Keratinocyte (primary cell): ENCODE data around the gene PRKCG. TPM values are rescaled to one million over a fixed set of nuclear protein-coding genes. Genes with fewer than 3 reads are reported as not detected.

ENCODE experiments used
- DNase-seq: peaks from one replicate; pipeline ENCODE4 v3.0.0-alpha.2; 2011; ENCODE audit warnings: low read depth, missing footprints, low spot score
- FAIRE-seq: peaks from 2 replicates; lab custom pipeline; 2011; peaks lifted over from hg19 to GRCh38; lab: Jason Lieb, UNC
- H2AFZ ChIP-seq: 2 replicates; pipeline ENCODE4 v1.6.0; 2012; ENCODE audit warnings: low read length, control low read depth, inconsistent platforms; ENCODE audit not compliant: control insufficient read depth
- H3K27ac ChIP-seq: 2 replicates; pipeline ENCODE4 v1.5.1; 2011; ENCODE audit warnings: low read length; ENCODE audit not compliant: control insufficient read depth, insufficient read depth
- H3K27me3 ChIP-seq: 3 replicates; pipeline ENCODE4 v1.6.0; 2011; ENCODE audit warnings: low read length; ENCODE audit not compliant: control insufficient read depth, insufficient read depth; ENCODE audit errors: extremely low read depth
- H3K36me3 ChIP-seq, 2 experiments: 2 replicates in 1 of 2; 3 replicates in 1 of 2; pipeline ENCODE4 v1.5.1; 2011; ENCODE audit warnings: low read length in 2 of 2, mild to moderate bottlenecking in 1 of 2; ENCODE audit not compliant: control insufficient read depth in 2 of 2, insufficient read depth in 2 of 2; ENCODE audit errors: extremely low read depth in 1 of 2
- H3K4me1 ChIP-seq: 3 replicates; pipeline ENCODE4 v1.5.1; 2011; ENCODE audit warnings: low read length; ENCODE audit not compliant: control insufficient read depth, insufficient read depth; ENCODE audit errors: extremely low read depth
- H3K4me2 ChIP-seq: 3 replicates; pipeline ENCODE4 v1.6.0; 2011; ENCODE audit warnings: low read depth, low read length; ENCODE audit not compliant: control insufficient read depth, insufficient read depth; ENCODE audit errors: extremely low read depth
- H3K4me3 ChIP-seq, 3 experiments: fragments of 200-600 bp in 1 of 3; sonication (generic) in 1 of 3; 2 replicates in 2 of 3; 3 replicates in 1 of 3; pipeline ENCODE4 v1.5.1; 2011 to 2016; ENCODE audit warnings: low read length in 3 of 3, mild to moderate bottlenecking in 3 of 3, control low read depth in 2 of 3, inconsistent platforms in 1 of 3, low read depth in 1 of 3, mixed read lengths in 1 of 3, mixed run types in 1 of 3, moderate library complexity in 1 of 3; ENCODE audit not compliant: control insufficient read depth in 2 of 3, insufficient read depth in 2 of 3; ENCODE audit errors: extremely low read depth in 1 of 3
- H3K79me2 ChIP-seq: 2 replicates; pipeline ENCODE4 v1.6.0; 2012; ENCODE audit warnings: low read length; ENCODE audit not compliant: control insufficient read depth, insufficient read depth
- H3K9ac ChIP-seq: 3 replicates; pipeline ENCODE4 v1.6.0; 2011; ENCODE audit warnings: low read length; ENCODE audit not compliant: control insufficient read depth, insufficient read depth; ENCODE audit errors: extremely low read depth
- H3K9me1 ChIP-seq: 3 replicates; pipeline ENCODE4 v1.6.0; 2011; ENCODE audit warnings: low read length; ENCODE audit not compliant: control insufficient read depth, insufficient read depth; ENCODE audit errors: extremely low read depth
- H3K9me3 ChIP-seq: 2 replicates; pipeline ENCODE4 v1.5.1; 2012; ENCODE audit warnings: low read depth, low read length; ENCODE audit not compliant: control insufficient read depth
- H4K20me1 ChIP-seq: 3 replicates; pipeline ENCODE4 v1.6.0; 2011; ENCODE audit warnings: low read length; ENCODE audit not compliant: control insufficient read depth, insufficient read depth; ENCODE audit errors: extremely low read depth
- CTCF ChIP-seq, 3 experiments: IDR thresholded peaks in 1 of 3; conservative IDR thresholded peaks in 1 of 3; optimal IDR thresholded peaks in 1 of 3; 2 replicates in 2 of 3; 3 replicates in 1 of 3; pipeline versions ENCODE3 to v1.5.1; 2011; ENCODE audit warnings: low read length in 3 of 3, mild to moderate bottlenecking in 3 of 3, moderate library complexity in 2 of 3, control low read depth in 1 of 3, inconsistent platforms in 1 of 3; ENCODE audit not compliant: insufficient read depth in 2 of 3; ENCODE audit errors: extremely low read depth in 1 of 3
- EZH2 ChIP-seq: IDR thresholded peaks from one replicate; pipeline ENCODE4 v1.6.1; 2012; ENCODE audit warnings: inconsistent platforms, mild to moderate bottlenecking, low read length, moderate library complexity
- dilution Hi-C: fragments of 300-500 bp; cut with MboI; formaldehyde crosslinking; loops from one replicate; pipeline ENCODE4 v1.7.0; 2020; ENCODE audit warnings: low sequenced_read_pairs; ENCODE audit not compliant: extremely low pct_ligation_motif_present
- polyA plus RNA-seq, 5 experiments: library from polyadenylated mRNA; depleted of rRNA in 3 of 5; stranded (reverse) in 3 of 5; stranded (forward) in 1 of 5; unstranded in 1 of 5; fragments of >200 nt; gene quantifications; 1 replicate in 1 of 5; 2 replicates in 3 of 5; 3 replicates in 1 of 5; pipeline versions ENCODE4 v1.2.1 to v1.2.3, GENCODE V29; 2011 to 2012; ENCODE audit warnings: missing spikeins in 2 of 5, low read depth in 1 of 5, low replicate concordance in 1 of 5

PRKCG gene
- polyA plus RNA-seq, 1 donor (not counting 4 experiments of a cell fraction or from before 2014, with no cell fraction given): not detected

DNA sequence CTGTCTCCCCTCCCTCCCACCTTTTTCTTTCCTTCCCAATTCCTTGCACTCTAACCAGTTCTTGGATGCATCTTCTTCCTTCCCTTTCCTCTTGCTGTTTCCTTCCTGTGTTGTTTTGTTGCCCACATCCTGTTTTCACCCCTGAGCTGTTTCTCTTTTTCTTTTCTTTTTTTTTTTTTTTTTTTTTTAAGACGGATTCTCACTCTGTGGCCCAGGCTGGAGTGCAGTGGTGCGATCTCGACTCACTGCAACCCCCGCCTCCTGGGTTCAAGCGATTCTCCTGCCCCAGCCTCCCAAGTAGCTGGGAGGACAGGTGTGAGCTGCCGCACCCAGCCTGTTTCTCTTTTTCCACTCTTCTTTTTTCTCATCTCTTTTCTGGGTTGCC lies 7.4 kb upstream of the PRKCG start:
- no peaks in the 10 kb centered on the region for H3K9me1 ChIP-seq
- DNase-seq (no peak), FAIRE-seq (no peak)
- H2AFZ ChIP-seq: no peak overlapping the region
- no peaks in the 10 kb centered on the region for H4K20me1 ChIP-seq
- peaks cover 10% of the 10 kb centered on the region in 2 experiments for H3K36me3 ChIP-seq
- dilution Hi-C loops: no loop called here
- H3K9ac ChIP-seq: no peak overlapping the region
- H3K27ac ChIP-seq: no peak overlapping the region
- H3K79me2 ChIP-seq: no peaks in the 10 kb centered on the region
- no peak overlapping the region for H3K4me3 ChIP-seq
- no peak overlapping the region for H3K4me2 ChIP-seq
- TF ChIP-seq CTCF (optimal IDR thresholded peaks at IDR 0.05 in 1 of 3, IDR thresholded peaks at IDR 0.05 in 1 of 3, conservative IDR thresholded peaks at IDR 0.05 in 1 of 3; ENCODE audit: extremely low read depth in 1 of 3, insufficient read depth in 2 of 3, low read length in 3 of 3) (no peak), EZH2 (no peak)
- no peaks in the 10 kb centered on the region for H3K9me3 ChIP-seq
- H3K4me1 ChIP-seq: peaks cover 6% of the 10 kb centered on the region
- no peaks in the 10 kb centered on the region for H3K27me3 ChIP-seq

DNA sequence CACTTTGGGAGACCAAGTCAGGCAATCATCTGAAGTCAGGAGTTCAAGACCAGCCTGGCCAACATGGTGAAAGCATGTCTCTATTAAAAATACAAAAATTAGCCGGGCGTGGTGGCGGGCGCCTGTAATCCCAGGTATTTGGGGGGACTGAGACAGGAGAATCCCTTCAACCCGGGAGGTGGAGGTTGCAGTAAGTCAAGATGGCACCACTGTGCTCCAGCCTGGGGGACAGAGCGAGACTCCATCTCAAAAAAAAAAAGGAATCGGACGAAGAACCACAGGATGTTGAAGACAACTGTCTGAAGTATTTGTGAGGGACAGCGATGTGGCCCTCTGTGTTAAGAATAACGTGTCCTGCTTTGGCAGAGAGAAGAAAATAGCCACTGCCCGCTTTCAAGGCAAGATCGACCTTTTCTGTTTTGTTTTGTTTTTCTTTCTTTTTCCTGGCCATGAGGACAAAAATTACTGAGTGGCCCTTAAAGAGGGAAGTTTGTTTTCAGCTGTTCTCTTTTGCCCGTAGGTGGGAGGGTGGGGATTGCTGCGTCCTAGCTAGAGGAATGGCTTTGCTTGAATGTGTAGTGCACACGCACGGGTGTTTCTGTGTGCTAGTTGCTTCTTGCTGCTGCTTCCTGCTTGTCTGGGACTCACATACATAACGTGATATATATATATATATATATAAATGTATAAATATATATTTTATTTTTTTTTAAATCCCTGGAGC lies 6.2 kb upstream of the PRKCG start:
- Histone ChIP-seq H2AFZ (no peak overlapping the region), H3K27ac (no peak overlapping the region), H3K9me3 (no peaks in the 10 kb centered on the region), H3K36me3 (peaks cover 6 to 10% of the 10 kb centered on the region in 2 experiments), H3K4me2 (no peak overlapping the region), H3K79me2 (no peaks in the 10 kb centered on the region), H3K4me1 (peaks cover 6% of the 10 kb centered on the region), H3K27me3 (no peaks in the 10 kb centered on the region), H3K4me3 (no peak overlapping the region), H3K9ac (no peak overlapping the region), H4K20me1 (no peaks in the 10 kb centered on the region), H3K9me1 (no peaks in the 10 kb centered on the region)
- dilution Hi-C loops: no loop called here
- FAIRE-seq (no peak), DNase-seq (no peak)
- TF ChIP-seq CTCF (optimal IDR thresholded peaks at IDR 0.05 in 1 of 3, IDR thresholded peaks at IDR 0.05 in 1 of 3, conservative IDR thresholded peaks at IDR 0.05 in 1 of 3; ENCODE audit: extremely low read depth in 1 of 3, insufficient read depth in 2 of 3, low read length in 3 of 3): no peak
- no peak for TF ChIP-seq EZH2
